ENCODE results near the gene FYB1.
A peak's percentile ranks its signal among the peaks of the same experiment; 100 is the strongest.

The FYB1 gene

DNA sequence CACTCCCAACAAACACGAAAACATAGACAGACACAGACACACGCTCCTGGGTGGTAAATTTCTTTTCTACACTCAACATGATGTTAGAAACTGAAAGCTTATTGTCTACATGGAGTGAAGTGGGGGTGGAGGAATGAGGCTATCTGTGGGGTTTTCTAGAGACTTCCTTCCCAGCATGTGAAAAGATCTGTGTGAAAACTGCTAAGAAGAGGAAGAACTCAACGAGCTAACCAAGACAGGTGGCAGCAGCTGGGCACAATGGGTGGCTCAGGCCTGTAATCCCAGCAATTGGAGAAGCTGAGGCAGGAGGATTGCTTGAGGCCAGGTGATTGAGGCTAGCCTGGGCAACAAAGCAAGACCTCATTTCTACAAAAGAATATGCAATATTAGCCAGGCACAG is 7.6 kb downstream of the FYB1 start:
- Histone ChIP-seq H3K27ac (replicated peaks) (peak overlapping the region; percentile 21; the same call in 1 of the 2 replicates), H3K27me3 (ENCODE audit: insufficient read depth, poor library complexity, severe bottlenecking) (no peaks in the 10 kb centered on the region), H3K4me3 (replicated peaks; ENCODE audit: insufficient read depth, low read length) (no peak overlapping the region)
- peak; percentile 37; the same call in 1 of the 2 replicates for TF ChIP-seq SPI1 (IDR thresholded peaks at IDR 0.05; ENCODE audit: borderline replicate concordance, low read depth)
- TF ChIP-seq, protein P1, sequence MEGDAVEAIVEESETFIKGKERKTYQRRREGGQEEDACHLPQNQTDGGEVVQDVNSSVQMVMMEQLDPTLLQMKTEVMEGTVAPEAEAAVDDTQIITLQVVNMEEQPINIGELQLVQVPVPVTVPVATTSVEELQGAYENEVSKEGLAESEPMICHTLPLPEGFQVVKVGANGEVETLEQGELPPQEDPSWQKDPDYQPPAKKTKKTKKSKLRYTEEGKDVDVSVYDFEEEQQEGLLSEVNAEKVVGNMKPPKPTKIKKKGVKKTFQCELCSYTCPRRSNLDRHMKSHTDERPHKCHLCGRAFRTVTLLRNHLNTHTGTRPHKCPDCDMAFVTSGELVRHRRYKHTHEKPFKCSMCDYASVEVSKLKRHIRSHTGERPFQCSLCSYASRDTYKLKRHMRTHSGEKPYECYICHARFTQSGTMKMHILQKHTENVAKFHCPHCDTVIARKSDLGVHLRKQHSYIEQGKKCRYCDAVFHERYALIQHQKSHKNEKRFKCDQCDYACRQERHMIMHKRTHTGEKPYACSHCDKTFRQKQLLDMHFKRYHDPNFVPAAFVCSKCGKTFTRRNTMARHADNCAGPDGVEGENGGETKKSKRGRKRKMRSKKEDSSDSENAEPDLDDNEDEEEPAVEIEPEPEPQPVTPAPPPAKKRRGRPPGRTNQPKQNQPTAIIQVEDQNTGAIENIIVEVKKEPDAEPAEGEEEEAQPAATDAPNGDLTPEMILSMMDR (IDR thresholded peaks at IDR 0.05; ENCODE audit: insufficient read depth, low read length) = no peak
- DNase-seq (ENCODE audit: low read depth in 1 of 2, low spot score in 1 of 2) = peak in 1 of 2 experiments; percentile 60

DNA sequence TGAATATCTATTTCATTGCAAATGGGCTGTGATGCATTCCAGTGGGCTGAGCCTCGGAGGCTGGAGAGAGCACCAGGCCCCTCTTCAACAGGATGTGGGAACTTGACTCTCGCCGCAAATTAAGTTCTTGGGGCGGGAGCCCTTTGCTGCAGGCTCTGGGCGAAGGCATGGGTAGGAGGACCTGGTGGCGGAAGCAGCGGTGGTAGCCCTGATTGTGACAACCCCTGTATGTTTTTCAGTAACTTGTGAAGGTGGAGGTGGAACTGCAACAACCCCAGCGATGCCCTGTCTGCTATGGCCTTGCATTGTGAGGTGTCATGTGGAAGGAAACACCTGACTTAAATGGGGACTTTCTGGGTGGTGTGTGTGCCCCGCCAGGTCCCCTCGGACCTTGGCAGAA is 9.4 kb downstream of the FYB1 start:
- Histone ChIP-seq H3K27ac (replicated peaks) (peak overlapping the region; percentile 38; the same call in 1 of the 2 replicates), H3K27me3 (ENCODE audit: insufficient read depth, poor library complexity, severe bottlenecking) (no peaks in the 10 kb centered on the region), H3K4me3 (replicated peaks; ENCODE audit: insufficient read depth, low read length) (no peak overlapping the region)
- TF ChIP-seq, protein P1 (IDR thresholded peaks at IDR 0.05; ENCODE audit: insufficient read depth, low read length) = no peak
- TF ChIP-seq GABPA (IDR thresholded peaks at IDR 0.05; ENCODE audit: low read depth) (no peak), POLR2AphosphoS5 (IDR thresholded peaks at IDR 0.05; ENCODE audit: low read depth) (no peak), SPI1 (IDR thresholded peaks at IDR 0.05; ENCODE audit: borderline replicate concordance, low read depth) (no peak)
- TF ChIP-seq, protein P2, sequence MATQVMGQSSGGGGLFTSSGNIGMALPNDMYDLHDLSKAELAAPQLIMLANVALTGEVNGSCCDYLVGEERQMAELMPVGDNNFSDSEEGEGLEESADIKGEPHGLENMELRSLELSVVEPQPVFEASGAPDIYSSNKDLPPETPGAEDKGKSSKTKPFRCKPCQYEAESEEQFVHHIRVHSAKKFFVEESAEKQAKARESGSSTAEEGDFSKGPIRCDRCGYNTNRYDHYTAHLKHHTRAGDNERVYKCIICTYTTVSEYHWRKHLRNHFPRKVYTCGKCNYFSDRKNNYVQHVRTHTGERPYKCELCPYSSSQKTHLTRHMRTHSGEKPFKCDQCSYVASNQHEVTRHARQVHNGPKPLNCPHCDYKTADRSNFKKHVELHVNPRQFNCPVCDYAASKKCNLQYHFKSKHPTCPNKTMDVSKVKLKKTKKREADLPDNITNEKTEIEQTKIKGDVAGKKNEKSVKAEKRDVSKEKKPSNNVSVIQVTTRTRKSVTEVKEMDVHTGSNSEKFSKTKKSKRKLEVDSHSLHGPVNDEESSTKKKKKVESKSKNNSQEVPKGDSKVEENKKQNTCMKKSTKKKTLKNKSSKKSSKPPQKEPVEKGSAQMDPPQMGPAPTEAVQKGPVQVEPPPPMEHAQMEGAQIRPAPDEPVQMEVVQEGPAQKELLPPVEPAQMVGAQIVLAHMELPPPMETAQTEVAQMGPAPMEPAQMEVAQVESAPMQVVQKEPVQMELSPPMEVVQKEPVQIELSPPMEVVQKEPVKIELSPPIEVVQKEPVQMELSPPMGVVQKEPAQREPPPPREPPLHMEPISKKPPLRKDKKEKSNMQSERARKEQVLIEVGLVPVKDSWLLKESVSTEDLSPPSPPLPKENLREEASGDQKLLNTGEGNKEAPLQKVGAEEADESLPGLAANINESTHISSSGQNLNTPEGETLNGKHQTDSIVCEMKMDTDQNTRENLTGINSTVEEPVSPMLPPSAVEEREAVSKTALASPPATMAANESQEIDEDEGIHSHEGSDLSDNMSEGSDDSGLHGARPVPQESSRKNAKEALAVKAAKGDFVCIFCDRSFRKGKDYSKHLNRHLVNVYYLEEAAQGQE (IDR thresholded peaks at IDR 0.05; ENCODE audit: insufficient replicate concordance, low read depth) = no peak
- peak in 1 of 2 experiments; percentile 89 for DNase-seq (ENCODE audit: low read depth in 1 of 2, low spot score in 1 of 2)

DNA sequence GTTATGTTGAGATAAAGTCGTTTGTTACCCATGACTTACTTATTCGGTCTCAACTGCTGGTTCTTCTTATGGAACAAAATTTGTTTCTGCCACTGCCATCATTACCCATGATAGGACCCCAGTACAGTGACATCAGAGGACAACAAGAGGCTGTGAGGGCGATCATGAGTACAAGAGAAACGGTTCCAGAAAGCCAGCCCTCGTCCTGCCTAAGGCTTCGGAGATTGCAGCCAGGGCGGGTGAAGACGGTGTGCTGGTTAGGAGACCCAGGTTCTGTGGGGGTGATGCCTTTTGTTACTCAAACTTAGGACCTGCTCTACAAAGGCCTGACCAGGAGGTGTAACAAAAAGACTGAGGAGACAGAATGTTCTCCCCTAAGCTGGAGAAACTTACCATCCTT is 10.9 kb downstream of the FYB1 start:
- TF ChIP-seq, protein P2 (IDR thresholded peaks at IDR 0.05; ENCODE audit: insufficient replicate concordance, low read depth) = no peak
- TF ChIP-seq, protein P1 (IDR thresholded peaks at IDR 0.05; ENCODE audit: insufficient read depth, low read length) = no peak
- TF ChIP-seq SPI1 (IDR thresholded peaks at IDR 0.05; ENCODE audit: borderline replicate concordance, low read depth) (no peak), GABPA (IDR thresholded peaks at IDR 0.05; ENCODE audit: low read depth) (no peak), POLR2AphosphoS5 (IDR thresholded peaks at IDR 0.05; ENCODE audit: low read depth) (no peak)

More for the DNA sequence above, 10.9 kb downstream of the FYB1 start:
- Histone ChIP-seq H3K4me3 (replicated peaks; ENCODE audit: insufficient read depth, low read length) (no peak overlapping the region), H3K27me3 (ENCODE audit: insufficient read depth, poor library complexity, severe bottlenecking) (no peaks in the 10 kb centered on the region), H3K27ac (replicated peaks) (no peak overlapping the region)
- no peak for DNase-seq (ENCODE audit: low read depth in 1 of 2, low spot score in 1 of 2)

Data from HL-60 (cell line).